Measurements from ENCODE around the gene LAPTM5.
"Not testable (repeated sequence)": the region's sequence is repeated elsewhere in the genome, so short reads cannot be mapped to it uniquely, and the experiment has no call there.

The LAPTM5 gene

DNA sequence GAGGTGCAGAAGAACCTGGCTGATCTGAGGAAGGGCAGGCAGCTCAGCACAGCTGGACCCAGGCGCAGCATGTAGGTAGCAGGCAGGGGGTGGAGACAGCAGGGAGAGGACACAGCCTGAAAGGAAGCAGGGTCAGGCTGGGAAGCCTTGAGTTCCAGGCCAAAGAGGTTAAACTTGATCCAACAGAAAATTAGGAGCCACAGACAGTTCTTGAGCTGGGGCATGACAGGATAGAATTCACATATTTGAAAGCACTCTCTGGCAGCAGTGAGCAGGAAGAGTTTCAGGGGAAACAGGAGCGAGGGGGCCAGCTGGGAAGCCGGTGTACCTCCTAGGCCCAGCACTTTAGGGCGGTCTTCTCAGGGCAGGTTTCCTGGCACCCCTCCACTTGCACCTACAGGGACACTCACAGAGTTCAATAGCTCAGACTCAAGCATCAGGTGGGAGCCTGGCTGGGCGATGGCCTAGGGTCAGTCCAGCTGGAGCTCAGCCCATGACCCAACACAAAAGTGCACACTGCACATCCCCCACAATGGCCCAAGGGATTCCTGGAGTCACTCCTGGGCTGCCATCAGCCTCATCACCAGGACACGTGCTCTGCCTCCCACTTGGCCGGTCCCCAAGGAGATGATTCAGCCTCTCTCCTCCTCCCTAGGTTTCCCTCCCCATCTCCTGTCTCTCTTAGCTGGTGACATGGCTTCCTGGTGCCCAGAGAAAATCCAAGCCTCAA, 56.9 kb downstream of the LAPTM5 start:
- no peak overlapping the region for H3K4me3 ChIP-seq (ENCODE audit: low read depth, low read length)

DNA sequence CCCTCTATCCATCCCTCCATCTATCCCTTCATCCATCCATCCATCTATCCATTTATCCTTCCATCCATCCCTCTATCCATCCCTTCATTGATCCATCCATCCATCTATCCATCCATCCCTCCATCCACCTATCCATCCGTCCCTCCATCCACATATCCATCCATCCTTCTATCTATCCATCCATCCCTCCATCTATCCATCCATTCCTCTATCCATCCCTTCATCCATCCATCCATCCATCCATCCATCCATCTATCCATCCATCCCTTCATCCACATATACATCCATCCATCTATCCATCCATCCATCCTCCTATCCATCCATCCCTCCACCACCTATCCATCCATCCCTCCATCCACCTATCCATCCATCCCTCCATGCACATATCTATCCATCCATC, 57.8 kb downstream of the LAPTM5 start:
- H3K4me3 ChIP-seq (ENCODE audit: low read depth, low read length) = no peak overlapping the region

DNA sequence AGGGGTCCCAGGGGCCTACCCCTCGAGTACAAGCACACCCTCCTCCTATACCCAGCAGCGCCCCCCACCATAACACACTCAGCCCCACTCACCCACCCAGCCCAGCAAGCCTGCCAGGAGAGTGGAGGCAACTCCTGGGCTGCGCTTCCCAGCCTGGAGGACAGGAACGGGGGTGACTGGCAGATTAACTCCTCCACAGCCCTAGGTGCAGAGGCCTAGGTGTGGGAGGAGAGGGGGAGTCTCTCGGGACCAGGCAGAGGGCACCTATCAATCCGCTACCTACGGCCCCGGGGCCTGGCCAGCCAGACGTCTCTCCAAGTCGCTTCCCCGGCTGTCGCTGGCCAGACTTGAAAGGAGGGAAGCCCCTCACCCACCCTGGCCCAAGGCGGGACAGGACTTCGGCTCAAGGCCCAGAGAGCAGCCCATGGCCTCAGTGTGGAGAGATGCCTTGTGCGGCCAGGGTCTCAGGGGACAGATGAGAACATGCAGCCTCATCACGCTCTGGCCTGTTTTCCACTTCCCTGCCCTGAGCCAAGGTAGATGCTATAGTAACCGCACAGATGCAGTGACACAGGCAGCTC, 59.1 kb downstream of the LAPTM5 start:
- no peak overlapping the region for H3K4me3 ChIP-seq (ENCODE audit: low read depth, low read length)

DNA sequence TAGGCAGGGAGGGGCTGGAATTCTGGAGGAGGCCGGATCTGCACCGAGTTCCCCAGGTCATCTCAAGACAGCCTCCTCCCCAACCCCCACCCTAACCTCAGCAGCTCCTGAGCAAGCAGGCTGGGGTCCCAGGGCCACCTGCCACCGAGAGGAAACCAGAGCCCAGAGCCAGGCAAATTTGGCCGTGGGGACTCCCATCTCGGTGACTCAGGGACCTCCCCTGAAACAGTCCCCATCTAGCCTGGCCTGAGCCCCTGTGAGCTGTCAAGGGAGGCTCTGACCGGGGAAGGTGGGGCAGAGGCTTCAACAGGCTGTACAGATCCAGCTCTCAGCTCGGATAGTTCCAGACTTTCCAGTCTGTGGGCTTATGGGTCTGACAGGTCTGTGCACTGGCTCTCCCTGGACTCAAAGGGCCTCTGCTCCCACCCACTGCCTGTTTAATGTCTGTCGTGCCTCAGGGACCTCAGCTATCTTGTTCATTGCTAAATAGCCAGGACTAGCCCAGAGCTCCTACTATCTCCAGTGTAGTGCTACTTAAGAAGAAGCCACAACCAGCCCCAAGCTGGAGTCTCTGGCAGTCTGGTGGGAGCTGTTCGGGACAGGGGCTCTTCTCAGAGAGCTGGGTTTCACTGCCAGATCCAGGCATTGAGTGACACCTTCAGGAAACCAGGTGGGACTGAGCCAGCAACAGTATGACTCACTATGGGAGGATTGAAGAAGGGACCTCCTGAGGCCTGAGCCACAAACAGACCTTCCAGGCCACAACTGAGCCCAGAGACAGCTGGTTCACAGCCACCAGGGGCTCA, 59.8 kb downstream of the LAPTM5 start:
- H3K4me3 ChIP-seq (ENCODE audit: low read depth, low read length) = no peak overlapping the region

DNA sequence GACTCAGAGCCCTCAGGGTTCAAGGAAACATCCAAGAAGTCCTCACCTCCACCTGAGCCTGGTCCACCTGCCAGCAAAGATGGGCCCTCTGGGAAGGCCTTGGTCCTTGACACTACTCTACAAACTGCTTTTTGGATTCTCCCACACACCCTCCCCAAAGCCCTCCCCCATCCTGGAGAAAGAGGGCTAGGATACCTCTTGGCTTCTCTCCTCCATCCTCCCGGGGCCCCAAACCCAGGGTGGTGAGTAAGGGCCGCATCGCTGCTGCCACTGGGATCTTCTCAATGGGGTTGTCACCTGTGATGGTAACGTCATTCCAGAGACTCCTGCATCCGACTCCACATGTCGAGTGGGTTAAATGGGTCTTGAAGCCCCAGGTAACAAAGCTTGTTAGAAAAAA, 60.7 kb downstream of the LAPTM5 start:
- H3K4me3 ChIP-seq (ENCODE audit: low read depth, low read length) = no peak overlapping the region

DNA sequence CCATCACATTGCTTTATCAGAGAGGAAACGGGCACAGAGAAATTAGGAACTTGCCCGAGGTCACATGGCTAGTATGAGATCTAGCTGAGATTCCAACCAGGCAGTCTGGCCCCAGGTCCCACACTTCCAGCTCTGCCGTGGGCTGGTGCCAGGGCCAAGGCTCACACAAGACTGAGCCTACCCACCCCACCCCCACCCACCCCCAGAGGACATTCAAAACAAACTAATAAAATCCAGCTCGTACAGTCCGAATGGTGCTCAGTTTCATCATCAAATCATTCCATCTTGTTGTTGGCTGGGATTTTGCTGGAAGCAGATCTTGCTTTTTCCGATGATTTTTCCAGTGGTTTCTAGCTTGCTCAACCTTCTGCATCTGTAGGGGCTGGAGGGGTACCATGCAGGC, 62.1 kb downstream of the LAPTM5 start:
- no peak overlapping the region for H3K4me3 ChIP-seq (ENCODE audit: low read depth, low read length)

DNA sequence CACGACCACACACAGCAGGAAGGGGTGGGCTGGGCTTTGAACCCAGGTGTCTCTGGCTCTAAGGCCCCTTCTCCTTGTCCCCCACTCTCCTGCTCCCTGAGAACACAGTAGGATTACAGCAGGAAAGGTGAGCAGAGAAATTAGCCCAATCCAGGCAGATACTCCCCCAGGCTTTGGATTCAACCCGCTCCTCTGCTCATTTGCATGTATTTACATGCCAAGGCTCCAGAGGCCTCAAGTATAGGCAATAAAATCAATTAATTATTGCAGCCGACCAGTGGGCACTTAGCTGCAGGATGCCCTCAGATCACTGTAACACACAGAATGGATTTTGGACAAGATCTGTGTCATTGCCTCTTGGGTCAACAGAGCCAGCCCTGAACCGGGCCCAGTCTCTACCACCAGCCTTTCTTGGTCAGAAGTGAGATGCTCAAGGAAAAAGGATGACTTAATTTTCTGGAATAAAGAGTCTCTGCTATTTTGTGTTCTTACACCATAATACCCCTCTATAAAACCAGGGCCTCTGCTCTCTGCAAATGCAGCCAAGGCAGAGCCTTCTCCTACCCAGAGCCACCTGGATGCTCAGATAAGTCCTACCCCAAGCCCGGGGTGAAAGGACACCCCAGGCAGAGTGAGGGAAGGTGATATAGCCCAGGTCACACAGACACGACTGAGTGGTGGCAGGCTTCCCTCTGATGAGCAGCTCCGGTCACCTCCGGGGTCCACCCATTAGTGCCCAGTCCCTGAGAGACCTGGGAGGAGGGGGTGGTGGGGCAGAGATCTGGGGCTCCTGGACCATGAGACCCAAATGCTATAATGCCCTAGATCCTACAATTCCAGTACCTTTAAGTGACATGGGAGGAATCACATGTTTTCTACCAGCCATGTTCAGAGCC, 63.0 kb downstream of the LAPTM5 start:
- no peak overlapping the region for H3K4me3 ChIP-seq (ENCODE audit: low read depth, low read length)

DNA sequence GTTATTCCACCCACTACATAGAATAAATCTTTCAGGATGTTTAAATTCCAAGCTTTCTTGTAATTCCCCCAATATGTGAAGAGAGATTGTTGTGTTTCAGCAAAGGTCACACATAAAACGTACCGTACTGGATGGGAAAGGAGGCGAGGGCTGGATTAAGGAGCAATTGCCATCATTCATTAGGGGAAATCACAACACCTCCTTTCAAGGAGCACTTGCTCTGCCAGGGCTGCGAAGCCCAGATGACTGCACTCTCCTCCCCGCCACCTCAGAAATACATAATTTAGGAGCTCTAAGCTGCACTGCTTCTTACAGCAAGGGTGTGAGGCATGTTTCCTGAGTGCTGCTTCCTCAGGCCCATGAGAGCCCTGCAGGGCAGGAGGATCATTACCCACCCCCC, 63.8 kb downstream of the LAPTM5 start:
- no peak overlapping the region for H3K4me3 ChIP-seq (ENCODE audit: low read depth, low read length)

DNA sequence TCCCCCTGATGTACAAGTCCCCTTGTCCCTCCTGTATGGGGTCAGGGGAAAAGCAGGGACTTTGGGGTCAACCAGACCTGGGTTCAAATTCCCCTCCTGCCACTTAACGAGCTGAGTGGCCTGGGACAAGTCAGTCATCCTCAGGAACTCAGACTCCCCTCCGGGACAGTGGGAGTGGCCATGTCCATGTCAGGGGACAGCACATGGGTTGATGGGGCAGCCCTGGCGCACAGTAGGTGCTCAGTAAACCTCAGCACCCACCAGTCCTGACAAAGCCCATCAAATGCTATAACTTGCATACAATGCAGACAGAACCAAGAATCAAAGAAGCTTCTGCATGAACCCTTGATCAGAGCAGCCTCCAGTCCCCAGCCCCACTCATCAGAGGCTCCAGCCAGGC, 64.2 kb downstream of the LAPTM5 start:
- H3K4me3 ChIP-seq (ENCODE audit: low read depth, low read length) = no peak overlapping the region

DNA sequence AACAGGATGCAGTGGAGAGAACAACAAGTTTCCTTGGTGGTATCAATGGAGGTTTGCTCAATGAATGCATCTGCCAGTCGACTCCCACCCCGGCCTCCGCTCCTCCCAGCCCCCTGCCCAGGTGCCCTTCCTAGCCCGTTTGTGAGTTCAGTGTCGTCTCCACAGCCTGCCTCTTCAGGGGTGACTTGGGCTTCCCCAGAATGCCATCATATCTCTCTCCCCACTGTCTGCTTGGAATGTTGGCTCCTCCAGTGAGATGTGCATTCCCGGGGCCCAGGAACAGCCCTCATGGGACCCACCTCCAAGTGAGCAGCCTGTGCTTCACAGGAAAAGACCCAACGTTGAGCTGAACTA, 64.6 kb downstream of the LAPTM5 start:
- no peak overlapping the region for H3K4me3 ChIP-seq (ENCODE audit: low read depth, low read length)

DNA sequence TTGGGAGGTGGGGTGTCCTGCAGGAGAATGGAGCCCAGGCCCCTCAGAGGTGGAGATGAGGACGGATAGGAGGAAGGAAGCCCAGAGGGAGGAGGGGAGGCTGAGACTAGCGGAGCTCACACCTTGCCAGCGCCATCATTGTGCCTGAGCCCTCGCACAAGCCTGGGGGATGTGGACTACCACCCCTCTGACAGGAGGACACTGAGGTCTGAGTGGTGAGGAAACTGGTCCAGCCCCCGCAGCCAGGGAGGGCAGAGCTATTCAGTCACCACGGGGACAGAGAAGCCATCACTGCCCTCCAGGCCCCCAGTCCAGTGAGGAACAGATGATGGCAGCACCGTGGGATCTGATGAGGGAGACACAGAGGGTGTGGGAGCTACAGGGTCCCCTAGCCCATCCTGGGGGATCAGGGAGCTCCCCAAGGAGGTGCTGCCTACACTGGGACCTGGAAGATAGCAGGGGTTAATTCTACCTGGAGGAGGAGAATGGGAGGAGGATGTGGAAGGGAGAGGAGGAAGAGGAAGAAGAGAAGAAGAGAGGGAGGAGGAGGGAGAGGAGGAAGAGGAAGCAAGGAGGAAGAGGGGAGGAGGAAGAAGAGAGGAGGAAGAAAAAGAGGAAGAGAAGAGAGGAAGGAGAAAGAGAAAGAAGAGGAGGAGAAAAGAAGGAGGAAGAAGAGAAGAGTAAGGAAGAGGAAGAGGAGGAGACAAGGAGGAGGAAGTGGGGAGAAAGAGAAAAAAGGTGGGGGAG, 65.2 kb downstream of the LAPTM5 start:
- H3K4me3 ChIP-seq (ENCODE audit: low read depth, low read length) = no peak overlapping the region

DNA sequence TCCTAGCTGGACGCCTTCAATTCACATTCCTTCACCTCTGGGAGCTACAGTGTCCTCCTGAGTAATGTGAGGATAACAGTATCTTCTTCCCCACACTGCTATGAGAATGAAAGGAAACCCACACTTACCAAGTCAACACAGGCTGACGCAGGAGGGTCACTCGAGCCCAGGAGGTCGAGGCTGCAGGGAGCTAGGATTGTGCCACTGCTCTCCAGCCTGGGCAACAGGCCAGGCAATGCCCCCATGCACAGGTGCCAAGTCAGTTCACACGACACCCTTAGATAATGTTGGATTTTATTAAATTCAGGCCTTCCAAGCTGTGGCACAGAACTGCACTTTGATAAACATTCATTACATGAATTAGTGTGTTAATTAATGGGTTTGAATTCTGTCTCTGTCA, 66.1 kb downstream of the LAPTM5 start:
- H3K4me3 ChIP-seq (ENCODE audit: low read depth, low read length) = no peak overlapping the region

DNA sequence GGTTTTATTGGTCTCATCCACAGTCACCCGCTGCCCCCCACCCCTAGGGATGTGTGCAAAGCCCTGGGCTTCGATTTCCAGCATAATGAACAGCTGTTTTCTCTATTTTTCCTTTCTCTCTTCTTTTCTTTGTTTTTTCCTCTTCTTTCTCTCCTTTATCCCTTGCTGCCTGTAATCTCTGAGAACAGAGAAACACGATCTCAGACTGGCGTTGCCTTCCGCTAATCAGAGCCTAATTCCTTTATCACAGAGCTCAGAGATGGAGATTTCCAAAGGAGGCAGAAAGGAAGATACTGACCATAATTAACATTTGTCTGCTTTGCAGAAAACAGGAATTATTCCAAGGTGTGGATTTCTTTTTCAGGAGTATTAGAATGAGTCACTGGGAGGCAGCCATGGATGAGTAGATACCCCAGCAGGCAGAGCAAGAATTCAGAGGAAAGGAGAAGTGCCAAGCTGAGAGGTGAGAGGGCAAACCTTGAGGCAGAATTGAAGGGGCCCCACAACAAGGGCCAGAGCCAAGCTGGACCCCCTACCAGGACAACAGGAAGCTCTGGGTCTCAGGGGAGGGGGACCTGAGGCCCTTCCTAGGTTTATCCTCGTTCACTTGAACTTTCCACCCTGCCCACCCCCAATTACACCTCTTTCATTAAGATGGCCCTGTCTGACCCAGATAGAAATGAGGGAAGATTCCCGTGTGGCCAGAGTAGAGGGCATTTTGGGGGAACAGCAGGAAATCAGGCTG, 67.5 kb downstream of the LAPTM5 start:
- H3K4me3 ChIP-seq (ENCODE audit: low read depth, low read length) = no peak overlapping the region

DNA sequence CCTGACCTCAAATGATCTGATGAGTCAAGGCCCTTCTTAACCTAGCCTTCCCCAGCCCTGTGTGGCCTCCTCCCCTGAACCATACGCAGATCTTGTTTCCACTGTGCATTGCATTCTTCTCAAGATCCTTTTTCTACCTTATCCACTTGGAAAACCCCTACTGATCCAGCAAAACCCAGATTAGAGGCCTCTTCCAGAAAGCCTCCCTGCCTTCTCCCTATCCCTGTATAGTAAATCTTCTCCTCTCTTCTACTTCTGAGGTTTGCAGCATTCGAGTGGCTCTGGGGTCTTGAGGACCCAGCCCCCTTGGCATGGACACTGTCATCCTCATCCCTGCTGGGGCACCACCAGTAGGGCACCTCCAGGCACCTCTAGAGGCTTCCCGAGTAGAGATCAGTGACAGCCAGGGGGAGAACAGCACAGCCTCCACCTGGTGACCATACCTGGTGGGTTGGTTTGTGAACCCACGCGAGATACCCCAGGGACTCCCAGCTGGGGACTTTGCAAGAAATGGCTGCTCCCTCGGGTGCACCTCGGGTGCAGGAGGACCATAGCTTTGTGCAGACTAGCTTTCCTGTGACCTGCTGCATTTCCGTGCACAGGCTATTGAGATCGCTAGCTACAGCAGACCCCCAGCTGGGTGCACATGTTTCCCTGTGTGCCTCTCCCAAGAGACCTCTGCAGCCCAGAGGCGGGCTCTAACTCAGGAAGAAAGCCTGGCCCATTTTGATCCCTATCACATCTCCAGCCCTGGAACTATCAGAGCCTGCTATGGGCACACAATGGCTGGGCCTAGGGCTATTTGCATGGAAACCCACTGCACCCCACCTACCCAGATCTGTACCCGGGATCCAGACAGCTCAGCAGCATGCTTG, 68.4 kb downstream of the LAPTM5 start:
- H3K4me3 ChIP-seq (ENCODE audit: low read depth, low read length) = no peak overlapping the region

DNA sequence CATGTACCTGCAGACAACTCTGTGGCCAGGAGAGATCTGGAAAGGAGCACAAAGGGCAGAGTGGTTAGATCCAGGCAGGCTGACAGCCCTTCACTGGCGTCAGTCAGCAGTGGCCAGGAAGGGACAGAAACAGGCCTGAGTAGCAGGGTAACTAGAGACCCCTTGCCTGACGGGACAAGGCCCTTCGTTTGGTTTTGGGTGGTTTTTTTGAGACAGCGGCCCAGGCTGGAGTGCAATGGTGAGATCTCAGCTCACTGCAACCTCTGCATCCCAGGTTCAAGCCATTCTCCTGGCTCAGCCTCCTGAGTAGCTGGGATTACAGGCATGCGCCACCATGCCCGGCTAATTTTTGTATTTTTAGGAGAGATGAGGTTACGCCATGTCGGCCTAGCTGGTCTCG, 69.1 kb downstream of the LAPTM5 start:
- H3K4me3 ChIP-seq (ENCODE audit: low read depth, low read length) = not testable (repeated sequence)

DNA sequence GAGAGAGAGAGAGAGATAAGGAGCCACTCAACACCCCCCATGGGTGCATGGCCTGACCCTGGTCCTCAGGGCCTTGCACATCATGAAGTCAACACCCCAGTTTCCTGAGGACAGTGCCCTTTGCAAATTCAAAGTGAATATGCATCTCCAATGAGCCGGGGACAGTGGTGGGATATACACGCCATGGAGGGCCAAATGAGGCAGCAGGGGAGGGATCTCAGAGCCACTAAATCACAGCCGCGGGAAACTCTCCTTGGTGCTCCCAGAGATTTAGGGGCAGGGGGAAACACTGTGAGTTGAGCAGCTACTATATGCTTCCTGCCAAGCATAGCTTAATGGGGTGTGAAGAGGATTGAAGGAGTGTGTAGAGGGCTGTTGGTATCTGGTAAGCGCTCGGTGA, 69.7 kb downstream of the LAPTM5 start:
- no peak overlapping the region for H3K4me3 ChIP-seq (ENCODE audit: low read depth, low read length)

DNA sequence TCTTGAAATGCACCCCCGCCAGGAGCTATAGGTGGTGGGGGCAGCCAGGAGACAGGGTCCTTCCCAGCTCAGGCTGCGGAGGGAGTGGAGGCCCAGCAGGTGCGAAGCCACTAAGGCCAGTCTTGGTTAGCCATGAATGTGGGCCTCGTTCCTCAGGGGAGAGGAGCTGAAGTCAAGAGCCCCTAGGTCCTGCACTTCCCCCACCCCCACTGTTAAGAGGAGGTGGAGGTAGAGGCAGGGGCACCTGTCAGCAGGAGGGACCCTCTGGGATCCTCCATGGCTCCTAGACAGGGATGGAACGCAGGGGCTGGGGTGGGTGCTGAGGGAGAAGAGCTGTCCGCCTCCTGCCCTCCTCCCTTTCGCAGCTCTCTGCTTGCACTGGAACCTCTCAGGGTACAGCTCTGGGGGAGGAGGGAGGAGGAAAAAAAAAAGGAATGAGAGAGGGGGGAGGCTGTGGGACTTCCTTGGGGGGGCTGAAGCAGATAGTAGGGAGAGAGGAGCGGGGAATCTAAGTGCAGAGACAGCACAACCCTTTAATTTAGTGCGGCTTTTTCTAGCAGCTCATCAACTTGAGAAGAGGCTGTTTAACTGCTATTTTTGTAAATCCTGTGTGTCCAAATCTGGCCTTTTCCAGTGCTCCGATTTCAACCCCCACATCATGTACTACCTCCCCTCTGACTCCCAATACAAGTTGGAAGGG, 71.2 kb downstream of the LAPTM5 start:
- H3K4me3 ChIP-seq (ENCODE audit: low read depth, low read length) = no peak overlapping the region

DNA sequence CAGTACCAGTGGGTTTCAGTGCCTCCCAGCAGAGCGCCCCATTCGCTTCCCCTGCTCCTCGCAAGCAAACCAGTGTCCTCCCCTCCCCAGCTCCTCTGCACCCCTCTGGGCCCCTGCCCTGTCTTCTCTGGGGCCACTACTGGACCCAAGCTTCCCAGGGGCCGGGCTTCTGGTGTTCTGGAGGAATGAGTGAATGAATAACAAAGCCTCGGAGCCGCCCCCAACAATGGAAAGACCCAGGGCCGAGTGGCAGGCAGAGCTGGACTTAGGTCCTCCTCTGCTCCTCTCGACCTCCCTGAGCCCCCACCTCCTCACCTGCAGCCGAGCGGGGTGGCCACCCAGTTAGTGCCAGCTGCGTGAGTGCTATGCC, 71.8 kb downstream of the LAPTM5 start:
- H3K4me3 ChIP-seq (ENCODE audit: low read depth, low read length) = peak overlapping the region; percentile 29

Measured in iPS-11a (cell line).